GM20000 (cell line): ENCODE results near the gene NMBR.
"Not testable (repeated sequence)": the region's sequence is repeated elsewhere in the genome, so short reads cannot be mapped to it uniquely, and the experiment has no call there.

ENCODE experiments used
- DNase-seq: peaks from one replicate; pipeline ENCODE4 v3.0.0; 2012; ENCODE audit warnings: low spot score
- CTCF ChIP-seq: IDR thresholded peaks from 2 replicates; pipeline ENCODE4 v1.5.1; 2012; ENCODE audit warnings: mild to moderate bottlenecking, control low read depth; ENCODE audit errors: extremely low read depth, missing control alignments

Gene NMBR

GRCh38 chr6:142087950-142088857 is 58.7 kb downstream of the NMBR start:
- no peak for DNase-seq
- TF ChIP-seq CTCF, result no peak

GRCh38 chr6:142079130-142079529 is 67.8 kb downstream of the NMBR start:
- no peak for DNase-seq
- TF ChIP-seq CTCF, result no peak

- DNase-seq, result no peak
- no peak for TF ChIP-seq CTCF
Observed at GRCh38 chr6:142075516-142076101, 71.3 kb downstream of the NMBR start.

- TF ChIP-seq CTCF, result no peak
- no peak for DNase-seq
Observed at GRCh38 chr6:142074516-142074915, 72.4 kb downstream of the NMBR start.

GRCh38 chr6:142071981-142072380 is 74.9 kb downstream of the NMBR start:
- no peak for TF ChIP-seq CTCF
- DNase-seq, result no peak

- TF ChIP-seq CTCF, result no peak
Observed at GRCh38 chr6:142068416-142068815, 78.5 kb downstream of the NMBR start.

GRCh38 chr6:142062861-142063260 is 84.1 kb downstream of the NMBR start:
- not testable (repeated sequence) for DNase-seq

More at GRCh38 chr6:142068416-142068815, 78.5 kb downstream of the NMBR start:
- no peak for DNase-seq
